Coronary artery (tissue), 2 donors: Measurements from ENCODE around the gene GAMT.
A peak's percentile ranks its signal among the peaks of the same experiment; 100 is the strongest.
"Not testable (repeated sequence)": the region's sequence is repeated elsewhere in the genome, so short reads cannot be mapped to it uniquely, and the experiment has no call there.

Experiments used
- DNase-seq: peaks from one replicate; pipeline ENCODE4 v3.0.0-alpha.2; 2017; ENCODE audit warnings: low spot score
- H3K27ac ChIP-seq, 2 donors: fragments of 200-600 bp; sonication (generic); one replicate each; pipeline ENCODE4 v1.5.1; 2016 to 2019
- H3K4me3 ChIP-seq: fragments of 200-600 bp; sonication (generic); 2 replicates; pipeline ENCODE4 v1.5.1; 2016; ENCODE audit warnings: mild to moderate bottlenecking, moderate library complexity
- CTCF ChIP-seq: fragments of 200-600 bp; sonication (generic); IDR thresholded peaks from one replicate; pipeline ENCODE4 v1.5.1; 2019; ENCODE audit warnings: antibody characterized with exemption

Gene GAMT

GRCh38 chr19:1445185-1445931, 44.0 kb upstream of the GAMT start:
- TF ChIP-seq CTCF = peak; percentile 93
- H3K4me3 ChIP-seq = peak overlapping the region; percentile 63
- no peak for DNase-seq
- no peak overlapping the region for H3K27ac ChIP-seq

GRCh38 chr19:1441677-1442438, 40.5 kb upstream of the GAMT start:
- Histone ChIP-seq H3K4me3 (no peak overlapping the region), H3K27ac (no peak overlapping the region)
- TF ChIP-seq CTCF = no peak
- DNase-seq = no peak

- Histone ChIP-seq H3K4me3 (no peak overlapping the region), H3K27ac (no peak overlapping the region)
- DNase-seq = no peak
- TF ChIP-seq CTCF = no peak
These were observed 39.7 kb upstream of the GAMT start for GRCh38 chr19:1441022-1441426.

- DNase-seq = no peak
- TF ChIP-seq CTCF = no peak
- Histone ChIP-seq H3K4me3 (peak overlapping the region; percentile 87), H3K27ac (no peak overlapping the region)
These were observed 39.1 kb upstream of the GAMT start for GRCh38 chr19:1440418-1440801.

- DNase-seq = not testable (repeated sequence)
- peak overlapping the region; percentile 87 for H3K4me3 ChIP-seq
- H3K27ac ChIP-seq = peak overlapping the region in 1 of 2 donors; percentile 83
These were observed 38.4 kb upstream of the GAMT start for GRCh38 chr19:1439525-1440417.

- peak overlapping the region; percentile 83 to 86 for H3K27ac ChIP-seq
- DNase-seq = no peak
- H3K4me3 ChIP-seq = peak overlapping the region; percentile 87
- TF ChIP-seq CTCF = no peak
These were observed 37.6 kb upstream of the GAMT start for GRCh38 chr19:1438933-1439354.
